H1 (cell line): ENCODE data around the gene HMCN1. TPM values are rescaled to one million over a fixed set of nuclear protein-coding genes. Genes with fewer than 3 reads are reported as not detected.

Experiments
- CREB1 ChIP-seq: IDR thresholded peaks from 2 replicates; pipeline ENCODE4 v1.6.1; 2012; ENCODE audit warnings: inconsistent platforms
- CTBP2 ChIP-seq: IDR thresholded peaks from 2 replicates; pipeline ENCODE4 v1.7.0; 2011; ENCODE audit warnings: borderline replicate concordance, mild to moderate bottlenecking, moderate library complexity, mixed read lengths, low read length; ENCODE audit not compliant: insufficient read depth, insufficient read length
- KDM1A ChIP-seq: fragments of 200-600, 300-600 bp; sonication (generic); IDR thresholded peaks from 2 replicates; pipeline ENCODE4 v1.7.1; 2016; ENCODE audit warnings: mild to moderate bottlenecking, low read length, borderline replicate concordance
- PHF8 ChIP-seq: fragments of 200-600 bp; sonication (generic); conservative IDR thresholded peaks from 2 replicates; pipeline ENCODE4 v1.7.1; 2012; ENCODE audit warnings: low read depth, mild to moderate bottlenecking, inconsistent platforms, low read length, moderate library complexity
- POLR2A ChIP-seq, 2 experiments: IDR thresholded peaks; 1 replicate in 1 of 2; 2 replicates in 1 of 2; pipeline ENCODE4 v1.6.1; 2011; ENCODE audit warnings: low read depth in 2 of 2, low read length in 2 of 2, mild to moderate bottlenecking in 2 of 2; ENCODE audit errors: control extremely low read depth in 1 of 2
- RAD21 ChIP-seq, 2 experiments: IDR thresholded peaks in 1 of 2; conservative IDR thresholded peaks in 1 of 2; 2 replicates each; pipeline ENCODE4 v1.6.1; 2011; ENCODE audit warnings: low read depth in 2 of 2, low read length in 2 of 2, improper control_type of control experiment in 1 of 2, inconsistent platforms in 1 of 2, mild to moderate bottlenecking in 1 of 2, moderate library complexity in 1 of 2
- SIN3A ChIP-seq, 2 experiments: IDR thresholded peaks in 1 of 2; conservative IDR thresholded peaks in 1 of 2; 2 replicates each; pipeline ENCODE4 v1.6.1; 2011 to 2012; ENCODE audit warnings: low read length in 2 of 2, improper control_type of control experiment in 1 of 2, low read depth in 1 of 2, mild to moderate bottlenecking in 1 of 2
- SP1 ChIP-seq: IDR thresholded peaks from 2 replicates; pipeline ENCODE4 v1.6.1; 2011; ENCODE audit warnings: low read depth, low read length
- USF2 ChIP-seq: IDR thresholded peaks from 2 replicates; pipeline ENCODE4 v1.6.1; 2011; ENCODE audit warnings: low read length, improper control_type of control experiment
- polyA plus RNA-seq, 7 experiments: library from polyadenylated mRNA; depleted of rRNA in 3 of 7; stranded (reverse) in 5 of 7; unstranded in 2 of 7; fragments of >200 nt in 5 of 7; fragments of 200-250 nt in 2 of 7; gene quantifications; 1 replicate in 5 of 7; 2 replicates in 1 of 7; 4 replicates in 1 of 7; pipeline versions ENCODE4 v1.2.1 to v1.2.3, GENCODE V29; 2011 to 2013; ENCODE audit warnings: missing spikeins in 2 of 7, mixed read lengths in 2 of 7
- total RNA-seq: library from RNA; stranded (reverse); fragmentation: NEBNext Ultra II Directional; extraction: Animal tissue kit (Norgen Biotek cat#: 25700); gene quantifications from 2 replicates; pipeline ENCODE4 v1.2.1, GENCODE V29; 2021

Gene HMCN1
- total and polyA plus RNA-seq, 2 of the 8 experiments (the other 6 are each of a cell fraction or from before 2014, with no cell fraction given): 13.8 to 14.6 TPM

GRCh38 chr1:186235696-186236095 lies 501.5 kb downstream of the HMCN1 start (continued):
- TF ChIP-seq RAD21 (IDR thresholded peaks at IDR 0.05 in 1 of 2, conservative IDR thresholded peaks at IDR 0.05 in 1 of 2; ENCODE audit: low read depth in 2 of 2, low read length in 2 of 2): no peak
- TF ChIP-seq CREB1: no peak
- no peak for TF ChIP-seq SP1
- TF ChIP-seq KDM1A: no peak
- no peak for TF ChIP-seq USF2
- TF ChIP-seq POLR2A (IDR thresholded peaks at IDR 0.05; ENCODE audit: control extremely low read depth in 1 of 2, low read depth in 2 of 2, low read length in 2 of 2): no peak
- no peak for TF ChIP-seq CTBP2
- TF ChIP-seq SIN3A (conservative IDR thresholded peaks at IDR 0.05 in 1 of 2, IDR thresholded peaks at IDR 0.05 in 1 of 2; ENCODE audit: low read depth in 1 of 2, low read length in 2 of 2): no peak
- TF ChIP-seq PHF8: no peak
